A204.1 (cell line): Measurements from ENCODE around the gene ZCCHC24.

Experiments
- FAIRE-seq: peaks from 2 replicates; lab custom pipeline; 2012; peaks lifted over from hg19 to GRCh38; lab: Jason Lieb, UNC

Gene ZCCHC24

DNA sequence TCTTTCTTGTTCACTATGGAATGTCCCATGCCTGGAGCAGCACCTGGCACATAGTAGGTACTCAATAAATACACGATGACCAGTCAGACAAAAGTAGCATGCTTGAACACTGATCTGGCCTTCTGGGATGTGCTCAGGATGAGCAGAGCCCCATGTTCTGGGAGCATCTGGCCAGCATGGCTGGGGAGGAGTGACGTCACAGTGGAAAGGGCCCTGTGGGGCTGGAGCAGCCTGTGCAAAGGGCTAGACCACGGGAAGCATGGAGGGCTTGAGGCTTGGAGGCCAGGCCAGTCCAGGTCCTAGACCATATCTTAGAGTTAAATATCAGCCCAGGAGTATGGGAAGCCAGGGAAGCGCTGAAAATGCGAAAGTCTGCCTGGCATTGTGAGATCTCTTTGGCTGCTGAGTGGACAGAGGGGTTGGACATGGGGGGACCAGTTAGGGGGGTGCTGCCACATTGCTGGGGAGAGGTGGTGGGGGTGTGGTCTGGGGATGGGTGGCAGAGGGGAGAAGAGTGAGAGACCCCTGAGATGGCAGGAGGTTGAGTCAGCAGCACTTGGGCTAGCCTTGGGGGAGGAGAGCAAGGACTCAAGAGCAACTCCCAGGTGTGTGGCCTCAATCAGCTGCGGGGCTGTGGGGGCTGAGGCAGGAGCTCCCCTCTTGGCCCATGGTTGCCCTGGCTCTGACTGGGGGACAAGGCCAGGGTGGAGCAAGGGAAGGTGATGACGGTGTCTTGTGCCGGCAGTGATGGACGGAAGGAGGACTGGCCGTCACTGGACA, 34.9 kb downstream of the ZCCHC24 start:
- no peak for FAIRE-seq

DNA sequence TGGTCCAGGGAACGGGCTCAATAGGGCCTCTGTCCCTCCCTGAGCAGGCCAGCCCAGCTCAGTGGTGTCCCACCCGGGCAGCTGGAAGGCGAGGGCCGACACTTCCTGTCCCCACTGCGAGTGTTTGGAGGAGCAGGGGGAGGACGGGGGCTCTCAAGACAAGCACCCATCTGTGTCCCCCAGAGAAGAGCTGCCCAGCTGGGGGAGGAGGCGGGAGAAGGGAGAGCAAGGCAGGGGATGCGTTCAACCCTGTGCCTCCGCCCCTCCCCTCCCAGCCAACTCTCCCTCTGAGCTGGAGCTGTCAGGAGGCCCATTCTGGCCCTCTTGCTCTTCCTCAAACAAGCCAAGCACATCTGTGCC, 35.7 kb downstream of the ZCCHC24 start:
- FAIRE-seq, result no peak

DNA sequence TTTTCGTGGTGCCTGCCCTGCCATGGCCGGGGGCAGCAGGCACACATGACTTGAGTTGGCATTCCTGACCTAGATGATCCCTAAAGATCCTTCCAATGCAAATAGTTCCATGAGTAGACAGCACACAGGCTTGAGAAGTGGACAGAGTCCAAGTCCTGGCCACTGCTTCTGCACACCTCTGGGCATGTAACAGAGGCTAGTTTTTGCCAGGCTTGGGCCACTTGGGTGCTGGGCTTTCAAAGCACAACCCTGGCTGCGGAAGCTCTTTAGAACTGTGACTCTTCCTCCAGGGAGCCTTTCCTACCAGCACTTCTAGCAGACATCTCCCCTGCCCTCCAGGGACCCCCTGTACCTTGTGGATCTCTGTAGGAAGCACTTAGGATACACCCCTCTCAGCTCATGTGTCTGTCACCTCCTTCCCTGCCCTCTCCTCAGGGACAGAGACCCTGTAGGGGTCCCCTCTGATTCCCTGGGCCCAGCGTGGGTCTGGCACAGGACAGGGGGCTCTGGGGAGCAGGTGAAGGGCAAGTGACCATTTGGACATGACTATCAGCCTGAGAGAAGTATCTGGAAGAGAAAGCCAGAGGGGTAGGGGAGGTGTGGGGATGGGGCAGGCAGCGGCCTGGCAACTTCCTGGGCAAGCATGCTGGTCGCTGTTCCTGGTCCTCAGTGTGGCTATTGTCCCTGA, 36.2 kb downstream of the ZCCHC24 start:
- no peak for FAIRE-seq

DNA sequence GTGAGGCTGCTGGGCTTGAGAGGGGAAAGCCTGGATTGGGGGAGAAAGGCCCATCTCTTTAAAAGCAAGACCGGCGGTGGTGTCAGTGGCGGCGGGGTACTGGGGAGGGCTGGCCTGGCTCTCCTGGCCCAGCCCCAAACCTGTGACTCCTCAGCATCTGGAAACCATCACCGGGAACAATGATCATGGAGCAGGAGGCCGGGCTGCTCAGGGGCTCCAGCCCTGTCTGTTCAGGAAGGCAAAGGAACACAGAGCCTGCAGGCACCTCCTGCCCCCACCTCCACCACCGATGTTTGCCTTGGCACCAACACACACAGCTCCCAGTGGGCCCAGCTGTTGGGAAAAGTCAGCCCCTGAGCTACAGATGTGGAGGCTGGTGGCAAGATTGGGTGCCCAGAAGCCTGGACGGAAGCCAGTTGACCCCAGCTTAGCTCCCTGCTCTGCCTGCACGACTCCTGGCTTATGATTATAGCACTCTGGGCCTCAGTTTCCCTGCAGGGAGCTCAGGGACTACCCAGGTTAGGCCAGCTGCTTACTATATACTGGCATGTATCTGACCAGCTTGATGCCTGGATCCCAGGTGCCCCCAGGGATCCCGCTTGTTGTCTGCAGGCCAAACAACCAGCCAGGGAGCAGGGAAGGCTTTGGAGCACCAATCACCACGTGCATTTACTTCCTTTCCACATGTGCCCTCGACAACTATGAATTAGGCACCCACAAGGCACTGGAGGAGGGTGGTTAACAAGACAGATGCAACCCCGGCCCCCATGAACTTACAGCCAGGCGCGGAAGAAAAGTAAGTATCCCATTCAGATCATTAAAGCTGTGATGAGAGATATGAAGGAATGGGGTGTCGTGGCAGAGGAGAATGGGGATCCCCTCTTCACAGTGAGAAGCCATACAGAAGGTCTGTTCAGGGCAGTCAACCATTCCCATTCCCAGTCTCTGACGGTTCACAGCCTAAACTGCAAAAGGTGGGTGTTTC, 37.3 kb downstream of the ZCCHC24 start:
- FAIRE-seq, result no peak

DNA sequence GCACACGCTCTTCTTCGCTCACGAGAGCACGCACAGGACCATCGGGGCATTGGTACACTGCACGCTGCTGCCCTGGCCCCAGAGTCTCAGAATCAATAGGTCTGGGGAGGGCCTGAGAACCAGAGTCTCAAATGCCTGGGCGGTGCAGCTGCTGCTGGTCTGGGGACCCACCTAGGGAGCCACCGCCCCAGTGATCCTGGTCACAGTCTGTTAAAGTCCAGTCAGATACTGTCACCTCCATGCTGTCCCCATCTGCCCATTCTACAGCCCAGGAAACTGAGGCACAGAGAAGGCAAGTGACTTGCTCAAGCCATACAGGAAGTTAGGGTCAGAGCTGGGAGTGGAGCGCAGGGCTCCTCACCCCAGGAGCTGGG, 38.0 kb downstream of the ZCCHC24 start:
- no peak for FAIRE-seq

DNA sequence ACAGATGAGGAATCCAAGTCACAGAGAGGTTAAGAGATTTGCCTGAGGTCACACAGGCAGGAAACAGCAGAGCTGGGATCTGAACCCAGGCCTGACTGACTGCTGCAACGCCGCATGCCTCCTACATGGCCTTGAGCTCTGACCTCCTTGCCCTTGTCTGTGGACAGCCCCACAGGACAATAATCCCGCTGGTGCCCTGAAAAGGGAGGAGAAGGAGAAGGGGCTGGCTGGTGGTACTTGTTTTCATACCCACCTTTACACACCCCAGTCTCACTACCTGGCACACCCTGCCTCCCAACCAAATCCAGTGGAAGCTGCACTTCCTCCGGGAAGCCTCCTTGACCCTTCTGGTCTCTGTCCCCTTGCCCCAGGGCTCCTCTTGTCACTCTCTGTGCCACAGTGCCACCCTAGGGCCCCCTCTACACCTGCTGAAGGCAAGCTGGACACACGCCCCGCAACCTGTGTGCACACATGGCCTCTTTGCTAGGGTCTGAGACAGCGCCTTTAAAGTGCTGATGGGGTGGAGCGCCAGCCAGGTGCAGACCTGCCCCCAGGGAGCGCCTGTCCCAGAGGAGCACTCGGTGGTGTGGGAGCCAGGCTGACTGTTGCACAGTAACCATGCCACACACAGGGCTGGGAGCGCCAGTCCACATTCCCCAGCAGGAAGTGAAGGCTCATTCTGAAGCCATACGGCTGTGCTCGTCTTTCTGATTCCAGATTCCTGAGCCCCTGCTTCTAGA, 38.6 kb downstream of the ZCCHC24 start:
- FAIRE-seq, result no peak

DNA sequence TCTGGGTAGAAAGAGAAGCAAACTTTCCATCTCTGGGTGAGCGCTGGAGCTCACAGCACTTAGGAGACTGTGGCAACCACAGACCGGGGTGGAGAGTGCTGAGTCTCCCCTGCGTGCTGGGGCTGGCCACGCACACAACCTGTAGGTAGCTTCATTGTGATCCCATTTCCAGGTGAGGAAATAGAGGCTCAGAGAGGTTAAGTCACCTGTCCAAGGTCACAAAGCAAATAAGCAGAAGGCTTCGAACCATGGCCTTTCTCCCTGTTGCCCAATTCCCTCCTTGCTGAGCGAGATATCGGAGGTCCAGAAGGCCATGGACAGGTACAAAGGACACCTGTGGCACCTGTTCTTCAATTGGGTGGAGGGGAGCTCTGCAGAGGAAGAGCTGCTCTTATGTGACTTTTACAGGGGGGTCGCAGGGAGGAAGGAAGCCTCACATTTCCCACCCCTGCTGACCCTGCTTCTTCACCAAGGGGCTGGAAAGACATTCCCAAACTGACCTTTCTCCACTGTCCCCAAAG, 39.4 kb downstream of the ZCCHC24 start:
- no peak for FAIRE-seq

DNA sequence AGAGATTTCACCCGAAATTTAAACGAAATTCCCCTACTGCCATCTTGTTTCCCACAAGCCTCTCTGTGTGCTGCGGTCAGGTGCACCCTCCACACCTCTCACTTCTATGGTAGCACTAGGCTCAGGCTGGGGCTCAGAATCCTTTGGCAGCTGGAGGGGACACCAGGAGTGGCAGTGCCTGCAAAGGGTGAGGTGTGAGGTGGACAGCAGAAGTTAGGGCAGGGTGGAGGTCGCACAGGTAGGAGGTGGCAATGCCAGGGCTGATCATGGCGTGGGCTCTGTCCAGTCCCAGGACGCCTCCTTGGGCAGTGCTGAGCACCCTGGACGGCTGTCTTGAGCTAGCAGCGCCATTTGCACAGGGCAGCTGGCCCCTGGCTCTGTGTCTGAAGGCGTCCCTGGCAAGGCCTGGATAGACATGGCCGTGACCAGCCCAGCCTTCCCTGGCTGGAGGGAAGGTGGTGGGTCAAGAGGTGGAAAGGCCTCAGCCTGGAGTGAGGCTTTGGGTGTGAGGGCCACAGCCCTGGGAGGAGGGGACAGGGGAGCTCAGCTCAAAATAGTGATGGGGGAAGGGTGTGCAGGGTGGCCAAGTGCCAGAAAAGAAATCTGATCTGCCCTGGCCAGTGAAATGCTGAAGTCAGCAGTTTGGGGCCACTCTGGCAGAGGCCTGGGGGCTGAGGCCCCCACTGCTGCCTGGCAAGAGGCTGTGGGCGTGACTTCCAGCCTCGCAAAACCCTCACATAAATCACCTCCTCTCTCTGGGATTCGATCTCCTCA, 40.0 kb downstream of the ZCCHC24 start:
- FAIRE-seq, result no peak

DNA sequence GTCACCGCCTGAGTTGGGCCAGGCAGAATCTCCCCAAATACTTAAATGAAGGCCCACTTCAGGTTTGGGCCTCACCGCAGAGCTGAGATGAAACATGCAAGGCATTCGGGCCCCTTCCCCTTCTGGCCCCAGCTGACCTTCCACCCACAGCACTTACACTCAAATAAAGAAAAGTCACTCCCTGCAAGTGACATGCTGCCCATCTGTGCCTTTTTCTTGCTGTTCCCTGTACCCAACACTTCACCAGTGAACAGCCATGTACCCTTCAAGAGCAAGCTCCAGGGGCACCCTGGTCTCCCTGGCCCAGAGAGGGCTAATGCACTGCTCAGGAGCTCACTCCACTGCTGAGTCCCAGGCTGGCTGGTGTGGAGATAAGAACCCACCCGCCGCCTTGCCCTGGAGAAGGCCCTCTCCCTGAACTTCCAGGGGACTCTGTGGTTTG, 40.7 kb downstream of the ZCCHC24 start:
- no peak for FAIRE-seq

DNA sequence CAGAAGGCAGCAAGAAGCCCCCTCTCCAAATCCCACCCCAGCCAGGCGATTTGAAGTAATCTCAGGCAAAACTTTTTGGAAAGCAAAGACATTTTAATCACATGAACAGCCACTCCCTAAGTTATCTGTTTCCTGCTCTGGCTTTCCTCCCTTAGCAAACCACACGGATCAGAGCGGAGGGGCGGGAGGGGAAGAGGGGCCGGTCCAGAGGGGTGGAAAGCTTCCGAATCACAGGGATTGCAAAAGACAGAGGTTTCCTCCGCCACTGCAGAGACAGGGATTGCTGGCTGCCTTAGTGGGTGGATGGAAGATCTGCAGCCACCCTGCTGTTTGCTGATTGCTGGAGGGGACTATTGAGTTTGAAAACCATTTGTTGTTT, 41.2 kb downstream of the ZCCHC24 start:
- FAIRE-seq, result no peak

DNA sequence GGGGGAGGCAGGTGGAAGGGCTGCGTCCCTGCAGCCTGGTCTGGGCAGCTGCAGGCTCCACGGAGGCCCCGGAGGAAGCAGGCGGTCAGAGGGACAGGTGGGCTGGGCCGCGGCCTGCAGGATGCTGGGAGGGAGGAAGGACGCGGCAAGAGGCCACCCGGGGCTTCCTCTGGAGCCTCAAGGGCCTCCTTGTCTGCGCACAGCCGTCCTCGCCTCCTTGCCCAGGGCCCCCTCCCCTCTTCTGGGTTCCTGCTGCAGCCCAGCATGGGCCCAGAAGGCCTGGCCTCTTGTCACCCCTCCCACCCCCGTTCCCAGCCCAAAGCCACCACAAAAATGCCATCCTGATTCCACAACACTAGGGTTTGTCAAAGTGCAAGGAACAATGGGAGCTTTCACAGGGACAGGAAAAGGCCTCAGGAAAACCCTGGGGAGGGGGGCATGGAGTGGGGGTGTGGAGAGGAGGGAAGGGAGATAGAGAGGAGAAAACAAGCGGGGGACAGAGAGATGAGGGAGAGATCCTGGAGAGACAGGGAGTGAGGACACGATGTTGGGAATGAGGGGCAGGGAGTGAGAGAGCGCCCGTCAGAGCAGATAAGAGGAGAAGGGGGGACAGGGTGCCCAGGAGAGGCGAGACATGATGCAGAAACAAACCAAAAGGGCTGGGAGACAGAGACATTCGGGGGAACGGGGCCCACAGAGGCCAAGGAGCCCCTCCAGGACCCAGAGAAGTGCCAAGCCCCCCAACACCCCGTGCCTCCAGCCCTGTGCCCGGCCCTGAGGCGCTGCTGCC, 41.8 kb downstream of the ZCCHC24 start:
- no peak for FAIRE-seq

DNA sequence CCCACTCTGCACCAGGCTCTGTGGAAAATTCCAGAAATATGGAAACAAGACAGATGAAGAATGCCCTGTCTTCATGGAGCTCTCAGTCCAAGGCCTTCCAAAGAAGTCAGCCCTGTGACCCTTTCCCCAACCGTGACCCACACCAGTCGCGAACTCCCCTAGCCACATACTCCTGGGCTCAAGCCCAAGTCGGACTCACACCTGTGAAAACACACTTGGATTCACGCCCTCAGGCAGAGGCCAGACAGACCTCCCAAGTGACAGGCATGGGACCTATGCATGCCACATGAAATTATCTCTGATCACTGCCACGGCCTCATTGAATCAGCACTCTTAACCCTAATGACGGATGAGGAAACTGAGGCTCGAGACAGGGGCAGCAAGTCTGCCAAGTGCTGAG, 42.5 kb downstream of the ZCCHC24 start:
- FAIRE-seq, result no peak

DNA sequence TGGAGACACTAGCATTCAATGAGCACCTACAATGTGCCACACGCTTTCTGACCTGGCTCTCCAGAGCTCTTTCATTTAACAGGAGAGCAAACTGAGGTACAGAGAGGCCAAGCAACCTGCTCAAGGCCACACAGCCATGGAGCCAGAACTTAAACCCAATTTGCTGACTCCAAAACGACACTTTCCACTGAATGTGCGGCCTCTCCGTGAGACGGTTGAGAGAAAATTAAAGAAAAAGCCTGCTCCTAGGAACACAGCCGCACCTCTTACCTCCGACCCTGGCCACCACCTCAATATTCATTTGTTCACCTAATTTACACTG, 42.8 kb downstream of the ZCCHC24 start:
- no peak for FAIRE-seq

DNA sequence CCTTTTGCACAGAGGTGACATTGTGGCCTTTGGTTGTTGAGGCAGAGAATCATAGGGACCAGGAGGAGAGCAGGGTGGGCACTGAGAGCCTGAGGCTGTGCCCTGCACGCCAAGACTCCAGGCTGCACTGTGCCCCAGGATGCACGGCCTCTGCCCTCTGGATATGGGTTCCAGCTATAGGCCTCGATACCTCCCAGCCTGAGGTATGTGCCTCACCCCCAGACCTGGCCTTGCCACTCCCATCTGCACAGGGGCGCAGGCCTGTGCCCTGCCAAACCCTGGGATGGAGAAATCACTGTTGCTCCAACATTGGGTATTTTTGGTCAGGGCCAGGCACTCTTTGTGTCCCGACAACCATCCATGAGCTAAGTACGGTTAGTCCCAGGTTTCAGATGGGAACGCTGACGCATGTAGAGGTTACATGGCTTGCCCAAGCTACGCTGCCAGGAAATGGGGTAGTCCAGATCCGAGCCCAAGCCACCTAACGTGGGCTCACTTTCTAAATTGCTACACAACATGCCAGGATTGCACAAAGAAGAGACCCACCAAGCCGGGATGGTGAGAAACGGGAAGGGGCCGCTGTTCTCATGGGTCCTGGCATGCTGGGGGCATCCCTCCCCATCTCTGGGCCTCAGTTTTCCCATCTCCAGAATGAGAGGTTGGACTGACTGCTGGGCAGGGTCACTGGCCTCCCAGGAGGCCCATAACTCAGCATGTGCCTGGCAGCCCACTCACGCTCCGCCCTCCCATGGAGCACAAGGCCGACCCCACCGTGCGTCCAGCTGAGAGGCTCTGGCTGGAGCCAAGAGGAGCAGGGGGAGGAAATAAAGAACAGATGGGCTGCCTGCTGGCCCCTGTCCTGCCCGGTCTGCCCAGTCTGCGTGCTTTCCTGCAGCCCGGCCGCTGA, 44.2 kb downstream of the ZCCHC24 start:
- FAIRE-seq, result no peak

DNA sequence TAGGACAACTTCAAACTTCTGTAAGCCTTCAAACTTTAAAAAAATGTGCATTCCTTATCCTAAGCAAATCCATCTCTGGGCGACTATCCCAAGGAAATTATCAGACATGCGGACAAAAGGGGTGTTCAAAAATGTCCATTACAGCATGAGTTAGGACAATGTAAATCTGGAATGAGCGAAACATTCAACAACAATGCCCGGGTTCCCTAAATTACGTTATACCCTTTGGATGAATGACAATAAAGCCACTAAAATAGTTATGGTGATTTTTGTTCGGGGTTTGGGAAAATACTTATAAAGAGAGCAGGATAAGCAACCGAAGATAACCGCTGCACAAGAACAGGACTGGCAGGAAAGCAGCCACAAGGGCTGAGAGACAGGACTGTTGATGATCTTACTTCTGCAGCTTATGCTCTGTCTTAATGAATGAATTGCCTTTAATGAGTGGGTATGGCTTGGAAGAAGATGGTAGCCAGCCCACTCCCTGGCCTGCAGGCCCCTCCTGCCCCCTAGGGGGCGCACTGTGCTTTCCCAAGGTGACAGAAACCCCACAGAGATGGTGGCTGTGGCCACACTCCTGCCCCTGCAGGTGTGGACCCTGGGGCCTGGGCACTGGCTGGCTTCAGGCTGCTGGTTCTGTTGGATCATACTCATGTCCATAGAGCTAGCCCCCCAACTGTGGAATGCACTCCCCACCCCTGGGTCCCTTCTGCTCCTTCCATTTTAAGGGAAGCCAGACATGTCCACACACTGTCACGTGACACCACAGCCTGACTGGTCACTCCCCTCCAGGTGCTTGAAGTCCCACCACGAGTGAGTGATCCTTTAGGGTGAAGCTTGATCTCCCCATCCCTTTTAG, 45.0 kb downstream of the ZCCHC24 start:
- no peak for FAIRE-seq

DNA sequence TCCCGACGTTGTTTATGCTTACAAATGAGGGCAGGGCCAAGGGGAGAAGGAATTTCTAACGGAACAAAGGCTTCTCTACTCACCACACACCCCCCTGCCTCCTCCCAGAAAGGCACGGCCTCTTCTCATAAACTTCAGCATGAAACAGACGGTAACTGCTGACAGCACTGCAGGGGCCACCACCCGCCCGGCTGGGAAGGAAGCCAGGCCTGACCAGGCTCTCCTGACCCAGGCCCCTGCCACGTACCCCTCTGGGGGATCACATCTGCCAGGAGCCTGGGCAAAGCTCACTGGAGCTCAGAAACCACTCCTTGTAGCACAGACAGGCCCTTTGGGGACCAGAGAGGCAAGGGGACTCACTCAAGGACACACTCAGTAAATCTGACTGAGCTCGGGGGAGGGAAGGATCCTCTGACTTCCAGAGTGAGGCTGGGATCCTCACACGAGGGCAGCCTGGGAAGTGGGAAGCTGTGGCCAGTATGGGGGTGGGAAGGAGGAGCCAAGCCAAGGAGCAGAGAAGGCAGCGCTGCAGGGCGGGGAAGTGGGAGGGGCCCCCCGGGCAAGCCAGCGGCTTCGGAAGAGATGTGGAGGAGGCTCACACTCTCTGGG, 46.1 kb downstream of the ZCCHC24 start:
- FAIRE-seq, result no peak

DNA sequence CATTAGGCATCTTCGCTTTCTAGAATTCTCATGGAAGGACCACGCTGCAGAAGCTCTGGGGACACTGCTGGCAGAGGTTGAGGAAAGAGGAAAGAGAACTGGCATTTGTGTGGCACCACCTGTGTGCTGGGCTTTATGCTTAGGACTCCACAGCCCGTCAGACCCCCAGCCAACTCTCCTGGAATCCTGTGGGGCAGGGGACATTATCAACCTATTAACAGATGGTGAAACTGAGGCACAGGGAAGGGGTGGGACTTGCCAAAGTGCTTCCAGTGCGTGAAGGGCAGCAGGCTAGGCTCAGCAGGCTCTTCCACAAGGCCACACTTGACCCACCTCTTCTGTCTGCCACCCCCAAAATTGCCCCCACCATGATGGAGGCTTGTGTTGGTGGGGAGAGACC, 46.8 kb downstream of the ZCCHC24 start:
- no peak for FAIRE-seq
